Hematopoietic multipotent progenitor cell treated with erythropoietin and hydrocortisone succinate and interleukin-3 and kit ligand, for 17 days (in vitro differentiated cells): ENCODE measurements around the gene ANKRD42.

ENCODE experiments used
- DNase-seq: peaks from one replicate; pipeline ENCODE4 v3.0.0-alpha.2; 2015; ENCODE audit warnings: low spot score

The ANKRD42 gene

GRCh38 chr11:83287631-83288030 is 94.1 kb downstream of the ANKRD42 start:
- peak; percentile 38 for DNase-seq

DNA sequence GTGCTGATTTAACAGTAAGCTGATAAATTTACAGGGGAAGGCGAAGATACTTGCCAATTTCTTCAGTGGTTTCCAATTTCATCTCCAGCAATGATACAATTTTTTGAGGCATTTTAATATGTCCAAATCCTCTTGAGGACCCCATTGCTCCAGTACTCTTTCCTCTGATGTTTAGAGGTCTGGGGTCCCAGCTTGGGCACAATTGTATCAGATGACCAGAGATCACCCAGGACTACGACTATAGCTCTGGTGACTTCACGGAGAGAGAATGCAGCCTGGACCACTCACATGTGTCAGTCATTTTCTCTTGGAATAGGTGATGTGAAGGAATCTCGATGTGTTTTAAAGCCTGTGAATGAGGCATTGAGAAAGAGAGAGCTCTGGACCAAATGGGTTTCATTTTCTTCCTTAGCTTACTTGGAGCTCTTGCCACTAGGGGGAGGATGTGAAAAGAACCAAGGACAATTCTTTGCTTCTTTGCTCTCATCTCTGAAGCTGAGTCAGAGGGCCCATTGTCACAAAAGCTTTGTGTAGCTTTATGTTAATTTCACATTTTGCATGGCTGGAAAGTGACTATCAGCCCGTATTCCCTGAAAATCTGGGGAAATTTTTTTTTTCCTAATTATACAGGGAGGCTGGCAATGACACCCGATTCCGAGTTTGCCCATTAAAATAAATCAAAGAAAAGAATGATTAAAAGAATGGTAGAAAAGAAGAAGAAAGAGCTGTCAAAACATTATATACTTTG is 99.4 kb downstream of the ANKRD42 start:
- DNase-seq = peak; percentile 28

- no peak for DNase-seq
Measured at GRCh38 chr11:83293457-83293774, 99.9 kb downstream of the ANKRD42 start.

DNA sequence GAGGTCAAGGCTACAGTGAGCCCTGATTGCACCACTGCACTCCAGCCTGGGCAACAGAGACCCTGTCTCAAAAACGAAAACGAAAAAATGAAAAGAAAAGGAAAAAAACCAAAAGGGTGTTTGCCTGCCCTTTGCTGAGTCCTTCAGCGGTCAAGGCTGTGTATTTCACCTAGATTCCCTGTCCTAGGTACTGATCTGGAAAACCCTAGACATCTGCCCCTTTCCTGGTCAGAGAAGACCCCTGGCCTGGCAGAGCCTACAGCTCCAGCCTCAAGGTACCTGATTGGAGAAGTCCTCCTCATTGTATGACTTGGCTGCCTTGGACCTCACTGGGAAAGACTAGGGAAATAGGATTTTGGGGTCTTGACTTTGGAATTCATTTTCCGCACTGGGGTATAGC is 100.7 kb downstream of the ANKRD42 start:
- no peak for DNase-seq
